HG02623 (cell line): Measurements from ENCODE around the gene LETM1.

Experiments used
- ATAC-seq: cut with Tn5 transposase; IDR thresholded peaks from one replicate; pipeline ENCODE4 v1.9.1; 2021; ENCODE audit warnings: moderate library complexity; ENCODE audit not compliant: unreplicated experiment

LETM1 gene

DNA sequence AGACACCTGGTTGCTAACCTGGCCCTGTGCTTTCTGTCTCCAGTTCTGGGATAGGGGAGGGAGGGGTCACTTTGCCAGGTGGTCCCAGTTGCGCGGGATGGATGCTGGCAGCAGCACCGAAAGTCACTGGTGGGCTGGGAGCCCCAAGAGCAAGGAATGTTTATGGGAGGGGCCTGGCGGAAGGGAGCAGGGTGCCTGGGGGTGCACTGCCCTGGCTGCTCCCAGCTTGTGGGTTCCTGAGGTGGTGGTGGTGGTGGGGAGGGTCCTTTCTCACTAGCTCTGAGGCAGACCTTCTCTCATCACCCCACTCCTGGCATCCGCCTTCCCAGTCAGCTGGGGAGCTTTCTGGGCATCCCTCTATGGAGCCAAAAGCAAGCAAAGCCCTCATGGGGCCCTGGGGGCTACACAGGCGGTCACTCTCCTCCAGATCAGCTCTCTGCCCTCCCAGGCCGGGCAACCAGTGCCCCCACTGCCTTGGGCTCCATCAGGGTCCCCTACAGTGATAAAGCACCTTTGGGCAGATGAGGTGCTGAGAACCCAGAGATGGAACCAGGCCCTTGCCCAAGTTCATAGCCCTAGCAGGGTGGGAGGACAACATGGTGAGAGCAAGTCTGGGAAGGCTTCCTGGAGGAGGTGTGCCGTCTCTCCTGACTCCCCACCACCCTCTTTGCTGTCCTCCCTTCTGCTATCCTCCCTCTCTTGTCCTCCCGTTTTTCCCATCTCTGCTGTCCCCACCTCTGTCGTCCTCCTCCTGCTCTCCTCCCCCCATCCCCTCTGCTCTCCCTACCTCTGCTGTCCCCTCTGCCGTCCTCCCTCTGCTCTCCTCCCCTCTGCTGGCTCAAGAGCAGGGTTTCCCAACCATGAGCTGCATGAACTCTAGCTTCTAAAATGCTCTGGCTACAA lies 46.9 kb downstream of the LETM1 start:
- ATAC-seq: no peak

- no peak for ATAC-seq
These were observed 47.6 kb downstream of the LETM1 start for GRCh38 chr4:1808396-1808795.

- ATAC-seq: no peak
These were observed 48.6 kb downstream of the LETM1 start for GRCh38 chr4:1807332-1807777.

GRCh38 chr4:1806596-1807331 lies 49.2 kb downstream of the LETM1 start:
- ATAC-seq: no peak

DNA sequence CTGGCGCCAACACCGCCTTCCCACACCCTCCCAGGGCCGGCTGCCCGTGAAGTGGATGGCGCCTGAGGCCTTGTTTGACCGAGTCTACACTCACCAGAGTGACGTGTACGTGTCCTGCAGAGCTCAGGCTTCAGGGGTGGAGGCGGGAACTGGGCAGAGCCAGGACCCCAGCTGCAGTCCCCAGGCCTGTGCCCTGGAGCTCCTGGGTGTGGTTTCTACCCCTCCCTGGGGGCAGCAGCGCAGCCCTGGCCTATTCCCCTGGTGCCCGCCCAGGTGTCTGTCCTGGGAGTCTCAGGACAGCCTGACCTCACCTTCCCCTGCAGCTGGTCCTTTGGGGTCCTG lies 49.8 kb downstream of the LETM1 start:
- no peak for ATAC-seq

GRCh38 chr4:1805493-1806222 lies 50.3 kb downstream of the LETM1 start:
- no peak for ATAC-seq

- no peak for ATAC-seq
These were observed 51.1 kb downstream of the LETM1 start for GRCh38 chr4:1804638-1805492.

DNA sequence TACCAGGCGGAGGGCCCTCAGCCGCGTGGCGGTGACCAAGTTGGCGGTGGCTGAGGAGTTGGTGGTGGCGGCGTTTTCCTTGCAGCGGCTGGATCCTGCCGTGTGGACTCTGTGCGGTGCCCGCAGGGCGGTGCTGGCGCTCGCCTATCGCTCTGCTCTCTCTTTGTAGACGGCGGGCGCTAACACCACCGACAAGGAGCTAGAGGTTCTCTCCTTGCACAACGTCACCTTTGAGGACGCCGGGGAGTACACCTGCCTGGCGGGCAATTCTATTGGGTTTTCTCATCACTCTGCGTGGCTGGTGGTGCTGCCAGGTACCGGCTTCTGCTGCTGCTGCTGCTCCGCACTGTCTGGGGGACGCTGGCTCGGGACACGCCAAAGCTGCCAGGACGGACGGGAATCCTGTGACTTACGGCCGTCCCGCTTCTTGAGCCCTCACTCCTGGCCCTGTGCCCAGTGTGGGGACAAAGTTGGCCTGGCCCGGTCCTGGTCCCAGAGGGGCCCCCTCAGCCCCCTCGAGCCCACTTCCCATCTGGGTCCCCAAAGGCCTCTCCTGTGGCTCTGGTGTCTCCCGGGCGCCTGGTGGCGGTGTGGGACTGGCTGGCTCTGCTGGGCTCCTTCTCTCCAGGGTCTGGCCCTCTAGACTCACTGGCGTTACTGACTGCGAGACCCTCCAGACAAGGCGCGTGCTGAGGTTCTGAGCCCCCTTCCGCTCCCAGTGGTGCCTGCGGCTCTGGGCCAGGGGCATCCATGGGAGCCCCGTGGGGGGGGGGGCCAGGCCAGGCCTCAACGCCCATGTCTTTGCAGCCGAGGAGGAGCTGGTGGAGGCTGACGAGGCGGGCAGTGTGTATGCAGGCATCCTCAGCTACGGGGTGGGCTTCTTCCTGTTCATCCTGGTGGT lies 52.2 kb downstream of the LETM1 start:
- ATAC-seq: no peak

DNA sequence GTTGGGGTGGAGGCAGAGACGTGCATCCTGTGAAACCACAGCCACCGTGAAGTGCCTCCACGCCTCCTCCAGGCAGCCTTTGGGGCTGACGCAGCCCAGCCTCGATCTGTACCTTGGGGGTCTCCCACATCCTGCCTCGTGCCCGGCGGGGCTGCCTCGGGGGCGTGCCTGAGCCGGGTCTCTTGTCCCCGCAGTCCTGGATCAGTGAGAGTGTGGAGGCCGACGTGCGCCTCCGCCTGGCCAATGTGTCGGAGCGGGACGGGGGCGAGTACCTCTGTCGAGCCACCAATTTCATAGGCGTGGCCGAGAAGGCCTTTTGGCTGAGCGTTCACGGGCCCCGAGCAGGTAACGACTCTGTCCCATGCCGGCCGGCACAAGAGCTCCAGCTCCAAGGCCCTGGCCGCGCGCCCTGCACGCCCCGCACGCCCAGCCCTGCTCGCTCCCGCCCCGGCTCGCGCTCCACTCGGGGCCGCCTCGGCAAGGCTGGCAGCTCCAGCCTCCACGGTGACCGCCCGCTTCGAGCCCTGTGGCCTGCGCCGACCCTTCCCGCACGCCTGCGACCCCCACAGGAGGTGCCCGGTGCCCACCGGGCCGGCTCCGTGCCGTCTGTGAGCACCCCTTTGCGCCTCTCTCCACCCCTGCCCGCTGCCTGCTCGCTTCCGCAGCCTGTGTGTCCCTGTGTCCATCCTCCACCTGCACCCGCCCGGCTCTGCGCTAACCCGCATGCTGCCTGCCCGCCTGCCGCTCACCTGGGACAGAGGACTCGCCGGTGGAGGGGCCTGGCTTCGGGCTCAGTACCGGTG lies 53.0 kb downstream of the LETM1 start:
- ATAC-seq: no peak

- no peak for ATAC-seq
These were observed 53.7 kb downstream of the LETM1 start for GRCh38 chr4:1802151-1802715.

GRCh38 chr4:1801286-1801958 lies 54.5 kb downstream of the LETM1 start:
- ATAC-seq: no peak

DNA sequence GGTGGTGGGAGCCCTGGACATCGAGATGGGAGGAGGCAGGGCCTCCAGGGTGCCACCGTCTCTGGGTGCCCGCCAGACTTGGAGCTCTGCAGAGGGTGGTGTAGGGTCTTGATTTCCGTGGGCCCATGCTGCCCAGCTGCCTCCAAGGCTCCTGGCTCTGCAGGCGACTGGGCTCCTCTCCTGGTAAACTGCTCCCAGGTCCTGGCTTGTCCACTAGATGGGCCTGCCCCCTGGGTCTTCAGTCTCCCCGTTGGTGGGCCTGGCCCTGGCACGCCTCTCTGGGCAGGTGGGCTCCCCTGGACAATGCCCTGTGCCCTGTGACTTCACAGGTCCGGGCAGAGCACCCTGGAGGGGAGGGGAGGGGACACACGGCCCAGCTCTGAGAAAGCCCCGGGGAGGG lies 55.2 kb downstream of the LETM1 start:
- no peak for ATAC-seq

DNA sequence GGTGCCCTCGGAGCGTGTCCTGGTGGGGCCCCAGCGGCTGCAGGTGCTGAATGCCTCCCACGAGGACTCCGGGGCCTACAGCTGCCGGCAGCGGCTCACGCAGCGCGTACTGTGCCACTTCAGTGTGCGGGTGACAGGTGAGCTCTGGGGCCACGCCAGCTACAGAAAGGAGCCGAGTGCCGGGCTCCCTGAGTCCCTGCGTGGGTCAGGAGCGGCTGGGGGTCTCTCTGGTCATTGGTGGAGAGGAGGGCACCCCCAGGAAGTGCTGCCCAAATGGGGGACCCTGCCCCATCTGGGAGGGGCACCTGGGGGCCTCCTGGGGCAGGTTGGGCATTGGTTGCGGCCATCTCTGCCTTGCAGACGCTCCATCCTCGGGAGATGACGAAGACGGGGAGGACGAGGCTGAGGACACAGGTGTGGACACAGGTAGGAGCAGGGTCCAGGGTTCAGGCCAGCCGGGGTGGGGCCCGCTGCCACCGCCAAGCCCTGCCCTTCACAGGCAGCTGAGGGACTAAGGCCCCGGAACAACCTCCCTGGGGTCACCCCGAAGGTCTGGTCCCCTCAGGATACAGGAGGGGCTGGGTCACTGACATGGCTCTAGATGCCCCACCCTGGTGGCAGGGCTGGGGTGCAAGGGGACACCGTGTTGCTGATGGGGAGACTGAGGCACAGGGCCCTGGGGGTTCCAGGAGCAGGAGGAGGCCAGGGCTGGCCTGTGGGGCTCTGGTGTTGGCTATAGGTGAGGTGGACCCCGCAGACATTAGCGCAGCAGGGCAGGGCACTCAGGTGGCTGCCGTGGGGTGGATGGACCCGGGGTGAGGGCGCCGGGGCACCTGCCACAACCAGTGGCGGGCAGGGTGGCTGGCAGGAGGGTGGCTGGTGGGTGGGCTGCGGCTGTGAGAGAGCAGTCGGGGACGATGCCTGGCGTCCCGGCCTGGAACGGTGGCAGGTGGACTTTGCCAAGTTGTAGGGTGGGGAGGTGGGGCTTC lies 56.3 kb downstream of the LETM1 start:
- ATAC-seq: no peak

- ATAC-seq: no peak
These were observed 57.2 kb downstream of the LETM1 start for GRCh38 chr4:1798580-1799386.

GRCh38 chr4:1797861-1798579 lies 57.9 kb downstream of the LETM1 start:
- no peak for ATAC-seq
